B cell (primary cell): ENCODE results near the gene OTULINL. TPM values are rescaled to one million over a fixed set of nuclear protein-coding genes. Genes with fewer than 3 reads are reported as not detected.

Experiments
- ATAC-seq: fragments of 200-7000 bp; cut with Tn5 transposase; one replicate; pipeline ENCODE4 v1.10.0; 2021; ENCODE audit warnings: low read depth, mild to moderate bottlenecking, moderate number of reproducible peaks, moderate library complexity
- CTCF ChIA-PET: fragments of 350-600 bp; sonication (Branson Sonifier 250); formaldehyde crosslinking; loops from one replicate; lab custom pipeline; 2021; ENCODE audit warnings: antibody characterized with exemption, inconsistent platforms; lab: Charles Lee
- POLR2A ChIA-PET: fragments of 350-600 bp; sonication (Branson Sonifier 250); formaldehyde crosslinking; loops from one replicate; lab custom pipeline; 2021; ENCODE audit warnings: antibody characterized with exemption; lab: Charles Lee
- DNase-seq: peaks from one replicate; pipeline ENCODE4 v3.0.0; 2013
- H2AFZ ChIP-seq: 2 replicates; pipeline ENCODE4 v1.6.1; 2012; ENCODE audit warnings: mild to moderate bottlenecking, low read depth, low read length; ENCODE audit not compliant: insufficient read depth, poor library complexity, severe bottlenecking
- H3K27ac ChIP-seq, 2 donors: 1 replicate in 1 of 2; 2 replicates in 1 of 2; pipeline ENCODE4 v1.5.1; 2012 to 2013; ENCODE audit warnings: low read length in 2 of 2, mild to moderate bottlenecking in 2 of 2, moderate library complexity in 1 of 2
- H3K27me3 ChIP-seq, 4 experiments: fragments of 200-600 bp in 1 of 4; sonication (generic) in 1 of 4; replicated peaks in 1 of 4; 1 replicate in 2 of 4; 2 replicates in 2 of 4; pipeline versions ENCODE4 v1.6.1 to v1.7.0; 2013 to 2016; ENCODE audit warnings: low read length in 3 of 4, mild to moderate bottlenecking in 2 of 4, mixed read lengths in 1 of 4, moderate library complexity in 1 of 4; ENCODE audit not compliant: insufficient read depth in 4 of 4, control insufficient read depth in 3 of 4; ENCODE audit errors: control extremely low read depth in 1 of 4
- H3K36me3 ChIP-seq, 2 experiments: replicated peaks in 1 of 2; 1 replicate in 1 of 2; 2 replicates in 1 of 2; pipeline versions ENCODE4 v1.6.1 to v1.7.1; 2013; ENCODE audit warnings: low read length in 1 of 2; ENCODE audit not compliant: insufficient read depth in 2 of 2, control insufficient read depth in 1 of 2; ENCODE audit errors: control extremely low read depth in 1 of 2, extremely low read depth in 1 of 2
- H3K4me1 ChIP-seq, 2 donors: fragments of 200-600 bp in 1 of 2; sonication (generic) in 1 of 2; 1 replicate in 1 of 2; 2 replicates in 1 of 2; pipeline versions ENCODE4 v1.5.1 to v1.6.1; 2013 to 2017; ENCODE audit warnings: low read length in 2 of 2; ENCODE audit not compliant: control insufficient read depth in 2 of 2, insufficient read depth in 2 of 2
- H3K4me2 ChIP-seq: replicated peaks from 2 replicates; pipeline ENCODE3; 2012; ENCODE audit warnings: mild to moderate bottlenecking, low read depth, low read length; ENCODE audit not compliant: poor library complexity, severe bottlenecking
- H3K4me3 ChIP-seq, 5 experiments: fragments of 200-600 bp in 1 of 5; sonication (generic) in 1 of 5; 1 replicate in 3 of 5; 2 replicates in 2 of 5; pipeline versions ENCODE4 v1.5.1 to v1.7.0; 2011 to 2016; ENCODE audit warnings: low read length in 4 of 5, mild to moderate bottlenecking in 4 of 5, low read depth in 2 of 5, control low read depth in 1 of 5, moderate library complexity in 1 of 5; ENCODE audit not compliant: insufficient read depth in 1 of 5; ENCODE audit errors: control extremely low read depth in 1 of 5, extremely low read depth in 1 of 5
- H3K79me2 ChIP-seq: fragments of 200-600 bp; sonication (generic); one replicate; pipeline ENCODE4 v1.6.0; 2016; ENCODE audit warnings: low read length; ENCODE audit not compliant: control insufficient read depth, insufficient read depth
- H3K9ac ChIP-seq: fragments of 200-600 bp; sonication (generic); 2 replicates; pipeline ENCODE4 v1.6.1; 2017; ENCODE audit warnings: mild to moderate bottlenecking, low read length, moderate library complexity
- H3K9me3 ChIP-seq, 3 donors: one replicate each; pipeline versions ENCODE4 v1.6.1 to v1.7.1; 2013; ENCODE audit warnings: low read length in 2 of 3; ENCODE audit not compliant: control insufficient read depth in 2 of 3, insufficient read depth in 1 of 3; ENCODE audit errors: control extremely low read depth in 1 of 3
- H4K20me1 ChIP-seq: 2 replicates; pipeline ENCODE4 v1.6.0; 2012; ENCODE audit warnings: mild to moderate bottlenecking, low read length; ENCODE audit not compliant: insufficient read depth, control insufficient read depth, poor library complexity, severe bottlenecking
- H3K27ac Mint-ChIP-seq: one replicate; pipeline ENCODE4 v1.8.0; 2021; ENCODE audit warnings: mixed read lengths
- H3K27me3 Mint-ChIP-seq: one replicate; pipeline ENCODE4 v1.8.0; 2021; ENCODE audit warnings: mixed read lengths
- H3K4me1 Mint-ChIP-seq: one replicate; pipeline ENCODE4 v1.8.0; 2021; ENCODE audit warnings: mixed read lengths
- H3K4me3 Mint-ChIP-seq: one replicate; pipeline ENCODE4 v1.8.0; 2021; ENCODE audit warnings: mixed read lengths
- H3K9me3 Mint-ChIP-seq: one replicate; pipeline ENCODE4 v1.8.0; 2022; ENCODE audit warnings: mixed read lengths; ENCODE audit not compliant: insufficient read depth
- CTCF ChIP-seq: fragments of 200-600 bp; IDR thresholded peaks from one replicate; pipeline ENCODE4 v1.8.0; 2022; ENCODE audit warnings: antibody characterized with exemption, mild to moderate bottlenecking
- EZH2 ChIP-seq: IDR thresholded peaks from 2 replicates; pipeline ENCODE4 v1.6.1; 2012; ENCODE audit warnings: borderline replicate concordance, low read depth, mild to moderate bottlenecking, moderate library complexity, low read length; ENCODE audit not compliant: insufficient read depth, poor library complexity, severe bottlenecking
- WGBS: methylation state at CpG from one replicate; pipeline ENCODE4 v1.1.5; 2013; ENCODE audit warnings: missing lambda C conversion rate; ENCODE audit not compliant: insufficient coverage; 5-methylcytosine and 5-hydroxymethylcytosine counted together
- intact Hi-C: fragments of 100-400 bp; cut with micrococcal nuclease; formaldehyde crosslinking; loops from one replicate; pipeline ENCODE4 v1.10.0; 2022
- polyA plus RNA-seq: library from polyadenylated mRNA; depleted of rRNA; stranded (reverse); fragments of >200 nt; gene quantifications from 2 replicates; pipeline ENCODE4 v1.2.3, GENCODE V29; 2012
- total RNA-seq, 2 donors: library from RNA; stranded (reverse); fragments of 120-200 nt in 1 of 2; gene quantifications; 1 replicate in 1 of 2; 2 replicates in 1 of 2; pipeline versions ENCODE4 v1.2.3 to v1.2.4, GENCODE V29; 2013 to 2022

Gene OTULINL
- total and polyA plus RNA-seq, 2 donors (not counting 1 experiment from before 2014, with no cell fraction given), result 0.33 to 0.81 TPM

GRCh38 chr5:14588758-14589543 is 7.4 kb downstream of the OTULINL start:
- no peak overlapping the region for H3K4me3 Mint-ChIP-seq
- Histone ChIP-seq H3K4me1 (peaks cover 9 to 13% of the 10 kb centered on the region in 2 donors), H3K79me2 (no peaks in the 10 kb centered on the region)

More at GRCh38 chr5:14588758-14589543, 7.4 kb downstream of the OTULINL start:
- H3K4me3 ChIP-seq, result no peak overlapping the region
- H3K4me2 ChIP-seq, result no peak overlapping the region
- TF ChIP-seq EZH2, result no peak
- no peak for TF ChIP-seq CTCF
- H3K27me3 ChIP-seq, result peaks cover 0 to 3% (median 0%) of the 10 kb centered on the region in 4 experiments
- Mint-ChIP-seq H3K4me1 (peaks cover 23% of the 10 kb centered on the region), H3K27ac (no peak overlapping the region), H3K27me3 (peaks cover 12% of the 10 kb centered on the region), H3K9me3 (no peaks in the 10 kb centered on the region)
- ATAC-seq (no peak), DNase-seq (no peak)
- ChIA-PET CTCF (no interaction called here), POLR2A (no interaction called here)
- no peaks in the 10 kb centered on the region for H3K36me3 ChIP-seq
- no peak overlapping the region for H3K27ac ChIP-seq
- WGBS, result 84% methylated on average over 3 of the region's 10 CpGs
- no peak overlapping the region for H2AFZ ChIP-seq
- intact Hi-C loops, result loop anchor here (10.0 kb wide), 2 partner anchors 416 to 444 kb away; partner anchors contain the start of gene TRIO
- H3K9ac ChIP-seq, result no peak overlapping the region
- peaks cover 0 to 4% (median 0%) of the 10 kb centered on the region in 3 donors for H3K9me3 ChIP-seq
- H4K20me1 ChIP-seq, result no peaks in the 10 kb centered on the region
